OCI-LY7 (cell line): ENCODE results near the gene REC8. TPM values are rescaled to one million over a fixed set of nuclear protein-coding genes. Genes with fewer than 3 reads are reported as not detected.
"Not testable (repeated sequence)": the region's sequence is repeated elsewhere in the genome, so short reads cannot be mapped to it uniquely, and the experiment has no call there.

Experiments
- BruUV-seq: library from RNA; stranded (reverse); fragments of 400-500 nt; replicated peaks from 2 replicates; lab custom pipeline; 2021; lab: Mats Ljungman, UMichigan
- CTCF ChIA-PET: fragments of 300-600 bp; sonication (Branson Sonifier 250); formaldehyde crosslinking; loops from one replicate; lab custom pipeline; 2022; ENCODE audit warnings: antibody characterized with exemption; ENCODE audit not compliant: unreplicated experiment; lab: Charles Lee
- POLR2A ChIA-PET: fragments of 300-600 bp; sonication (Branson Sonifier 250); formaldehyde crosslinking; loops from one replicate; lab custom pipeline; 2022; ENCODE audit warnings: antibody characterized with exemption; lab: Charles Lee
- DNase-seq: peaks from one replicate; pipeline ENCODE4 v3.0.0-alpha.2; 2015; ENCODE audit warnings: low spot score
- H2AFZ ChIP-seq: fragments of 200-600 bp; sonication (generic), shearing (Covaris generic); 2 replicates; pipeline ENCODE4 v1.6.1; 2014; ENCODE audit warnings: mild to moderate bottlenecking, antibody characterized with exemption, low read length, moderate library complexity
- H3K27ac ChIP-seq: fragments of 200-600 bp; sonication (generic); 2 replicates; pipeline ENCODE4 v1.5.1; 2014; ENCODE audit warnings: mixed run types, low read depth, mild to moderate bottlenecking, moderate library complexity, low read length, inconsistent platforms; ENCODE audit not compliant: poor library complexity, severe bottlenecking
- H3K36me3 ChIP-seq: fragments of 200-600 bp; sonication (generic); 2 replicates; pipeline ENCODE4 v1.6.1; 2014; ENCODE audit warnings: mild to moderate bottlenecking, antibody characterized with exemption, low read length, moderate library complexity, mixed read lengths; ENCODE audit not compliant: insufficient read depth
- H3K4me1 ChIP-seq: fragments of 200-600 bp; sonication (generic); 2 replicates; pipeline ENCODE4 v1.5.1; 2014; ENCODE audit warnings: mild to moderate bottlenecking, low read length; ENCODE audit not compliant: insufficient read depth, poor library complexity, severe bottlenecking
- H3K4me2 ChIP-seq: fragments of 200-600 bp; sonication (generic); 2 replicates; pipeline ENCODE4 v1.6.1; 2014; ENCODE audit warnings: mild to moderate bottlenecking, low read length
- H3K4me3 ChIP-seq: fragments of 200-600 bp; sonication (generic); 2 replicates; pipeline ENCODE4 v1.5.1; 2014; ENCODE audit warnings: mild to moderate bottlenecking, low read depth, low read length; ENCODE audit not compliant: poor library complexity, severe bottlenecking
- H3K79me2 ChIP-seq: fragments of 200-600 bp; sonication (generic); 2 replicates; pipeline ENCODE4 v1.6.1; 2016; ENCODE audit warnings: low read depth, mild to moderate bottlenecking, low read length, moderate library complexity, mixed read lengths; ENCODE audit not compliant: insufficient read depth
- H3K9me2 ChIP-seq: fragments of 200-600 bp; sonication (generic); 2 replicates; pipeline ENCODE4 v1.6.1; 2016; ENCODE audit warnings: mild to moderate bottlenecking, low read length, mixed read lengths; ENCODE audit not compliant: insufficient read depth
- H3K9me3 ChIP-seq: fragments of 200-600 bp; sonication (generic); 2 replicates; pipeline ENCODE4 v1.6.1; 2014; ENCODE audit warnings: mild to moderate bottlenecking, mixed run types, low read length, mixed read lengths
- H4K20me1 ChIP-seq: fragments of 200-600 bp; sonication (generic); 2 replicates; pipeline ENCODE4 v1.6.1; 2014; ENCODE audit warnings: mild to moderate bottlenecking, antibody characterized with exemption, low read length, moderate library complexity, mixed read lengths; ENCODE audit not compliant: insufficient read depth
- EZH2phosphoT487 ChIP-seq: fragments of 200-600 bp; sonication (generic); IDR thresholded peaks from 2 replicates; pipeline ENCODE4 v1.6.1; 2018; ENCODE audit warnings: low read depth, borderline replicate concordance, mild to moderate bottlenecking, mixed run types, antibody characterized with exemption, low read length, moderate library complexity, mixed read lengths
- intact Hi-C: fragments of 100-400 bp; cut with micrococcal nuclease; formaldehyde crosslinking; loops from one replicate; pipeline ENCODE4 v1.10.0; 2022; ENCODE audit not compliant: unreplicated experiment
- total RNA-seq, 2 experiments: library from RNA; depleted of rRNA in 1 of 2; stranded (reverse); fragments of >200 nt in 1 of 2; shearing (Covaris generic) in 1 of 2; gene quantifications; 2 replicates each; pipeline ENCODE4 v1.2.3, GENCODE V29; 2014 to 2022
- TF ChIP-seq, protein P1 (sequence below): fragments of 200-600 bp; sonication (generic); conservative IDR thresholded peaks from 2 replicates; pipeline ENCODE4 v1.5.1; 2014; ENCODE audit warnings: mild to moderate bottlenecking, antibody characterized with exemption, low read length, moderate library complexity, mixed read lengths

The REC8 gene
- total RNA-seq, 2 experiments from 2014 or later = 9.8 to 14.2 TPM

DNA sequence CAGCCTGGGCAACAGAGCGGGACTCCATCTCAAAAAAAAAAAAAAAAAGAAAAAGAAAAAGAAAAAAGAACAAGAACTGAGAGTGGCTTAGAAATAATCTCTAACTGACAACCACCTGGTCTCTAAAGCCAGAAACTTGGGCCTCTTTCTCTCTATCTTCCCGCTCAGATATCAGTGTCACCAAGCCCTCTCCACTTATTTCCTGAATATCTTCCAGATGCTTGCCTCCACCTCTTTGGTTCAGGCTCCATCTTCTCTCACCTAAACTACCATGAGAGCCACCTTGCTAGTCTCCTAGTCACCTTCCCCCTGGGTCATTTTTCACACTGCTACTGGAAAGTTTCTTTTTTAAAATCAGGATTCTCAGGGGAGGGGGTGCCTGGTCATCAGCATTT, 25.2 kb downstream of the REC8 start:
- H2AFZ ChIP-seq = peak overlapping the region; percentile 35; the same call in 1 of the 2 replicates
- H3K9me3 ChIP-seq = 0 out of 2 replicates have a peak, but pooled peaks cover 7% of the 10 kb centered on the region
- no peak for TF ChIP-seq EZH2phosphoT487
- TF ChIP-seq, protein P1, sequence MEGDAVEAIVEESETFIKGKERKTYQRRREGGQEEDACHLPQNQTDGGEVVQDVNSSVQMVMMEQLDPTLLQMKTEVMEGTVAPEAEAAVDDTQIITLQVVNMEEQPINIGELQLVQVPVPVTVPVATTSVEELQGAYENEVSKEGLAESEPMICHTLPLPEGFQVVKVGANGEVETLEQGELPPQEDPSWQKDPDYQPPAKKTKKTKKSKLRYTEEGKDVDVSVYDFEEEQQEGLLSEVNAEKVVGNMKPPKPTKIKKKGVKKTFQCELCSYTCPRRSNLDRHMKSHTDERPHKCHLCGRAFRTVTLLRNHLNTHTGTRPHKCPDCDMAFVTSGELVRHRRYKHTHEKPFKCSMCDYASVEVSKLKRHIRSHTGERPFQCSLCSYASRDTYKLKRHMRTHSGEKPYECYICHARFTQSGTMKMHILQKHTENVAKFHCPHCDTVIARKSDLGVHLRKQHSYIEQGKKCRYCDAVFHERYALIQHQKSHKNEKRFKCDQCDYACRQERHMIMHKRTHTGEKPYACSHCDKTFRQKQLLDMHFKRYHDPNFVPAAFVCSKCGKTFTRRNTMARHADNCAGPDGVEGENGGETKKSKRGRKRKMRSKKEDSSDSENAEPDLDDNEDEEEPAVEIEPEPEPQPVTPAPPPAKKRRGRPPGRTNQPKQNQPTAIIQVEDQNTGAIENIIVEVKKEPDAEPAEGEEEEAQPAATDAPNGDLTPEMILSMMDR = no peak
- POLR2A ChIA-PET = interaction anchor here (0.7 to 2.1 kb wide), 4 partner anchors 13 to 56 kb away, joined by 3 to 18 read pairs (median 4); partner anchors contain the start of genes CHMP4A and EMC9
- H4K20me1 ChIP-seq = no peaks in the 10 kb centered on the region
- peaks cover 47% of the 10 kb centered on the region for H3K36me3 ChIP-seq
- CTCF ChIA-PET = interaction anchor here (0.5 kb wide), 1 partner anchor 61 kb away, joined by 4 read pairs; the partner anchor contains the start of gene PSME1
- peak overlapping the region; percentile 86 for H3K27ac ChIP-seq
- BruUV-seq = no TSS peak
- H3K4me3 ChIP-seq = peak overlapping the region; percentile 75
- peaks cover 17% of the 10 kb centered on the region; the same call in 1 of the 2 replicates for H3K79me2 ChIP-seq
- DNase-seq = peak; percentile 46
- peaks cover 26% of the 10 kb centered on the region for H3K4me1 ChIP-seq
- H3K9me2 ChIP-seq = no peaks in the 10 kb centered on the region
- H3K4me2 ChIP-seq = peak overlapping the region; percentile 91
- intact Hi-C loops = loop anchor here (5.0 kb wide), 1 partner anchor 170 kb away; the partner anchor contains the start of gene NFATC4

DNA sequence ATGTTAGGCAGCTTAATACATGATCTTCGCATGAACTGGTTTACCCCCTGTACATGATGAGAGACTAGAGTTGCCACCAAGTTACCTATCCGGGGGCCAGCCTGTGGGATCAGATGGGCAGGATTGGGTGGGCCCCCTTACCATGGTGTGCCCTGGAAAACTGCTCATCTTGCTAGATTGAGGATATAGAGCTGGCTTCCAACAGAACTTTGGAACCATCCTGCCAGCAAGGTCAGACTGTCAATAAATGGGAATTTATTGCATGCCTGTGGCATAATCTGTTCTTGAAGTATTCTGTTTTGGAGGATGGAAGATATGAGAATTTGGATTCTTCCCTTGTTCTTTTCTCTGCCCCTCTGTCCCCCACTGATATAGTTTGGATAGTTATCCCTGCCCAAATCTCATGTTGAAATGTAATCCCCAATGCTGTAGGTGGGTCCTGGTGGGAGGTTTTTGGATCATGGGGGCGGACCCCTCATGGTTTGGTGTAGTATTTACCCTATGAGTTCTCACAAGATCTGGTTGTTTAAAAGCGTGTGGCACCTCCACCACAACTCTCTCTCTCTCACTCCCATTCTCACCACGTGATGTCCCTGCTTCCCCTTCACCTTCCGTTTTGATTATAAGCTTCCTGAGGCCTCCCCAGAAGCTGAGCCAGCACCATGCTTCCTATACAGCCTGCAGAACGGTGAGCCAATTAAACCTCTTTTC, 27.1 kb downstream of the REC8 start:
- POLR2A ChIA-PET = interaction anchor here (0.7 kb wide), 2 partner anchors 102 to 136 kb away, joined by 3 to 6 read pairs; no protein-coding TSS in a partner anchor
- peaks cover 11% of the 10 kb centered on the region; the same call in 1 of the 2 replicates for H3K9me3 ChIP-seq
- no peak overlapping the region for H2AFZ ChIP-seq
- no peak overlapping the region for H3K27ac ChIP-seq
- BruUV-seq = no TSS peak
- H3K36me3 ChIP-seq = peaks cover 51% of the 10 kb centered on the region
- H3K4me2 ChIP-seq = no peak overlapping the region
- peaks cover 17% of the 10 kb centered on the region; the same call in 1 of the 2 replicates for H3K79me2 ChIP-seq
- H3K4me3 ChIP-seq = no peak overlapping the region
- H3K4me1 ChIP-seq = peaks cover 25% of the 10 kb centered on the region
- no peaks in the 10 kb centered on the region for H3K9me2 ChIP-seq
- no peaks in the 10 kb centered on the region for H4K20me1 ChIP-seq
- CTCF ChIA-PET = no interaction called here
- DNase-seq = no peak
- TF ChIP-seq, protein P1 = no peak
- no peak for TF ChIP-seq EZH2phosphoT487
- intact Hi-C loops = loop anchor here (5.0 kb wide), 1 partner anchor 168 kb away; the partner anchor contains the start of gene NFATC4

DNA sequence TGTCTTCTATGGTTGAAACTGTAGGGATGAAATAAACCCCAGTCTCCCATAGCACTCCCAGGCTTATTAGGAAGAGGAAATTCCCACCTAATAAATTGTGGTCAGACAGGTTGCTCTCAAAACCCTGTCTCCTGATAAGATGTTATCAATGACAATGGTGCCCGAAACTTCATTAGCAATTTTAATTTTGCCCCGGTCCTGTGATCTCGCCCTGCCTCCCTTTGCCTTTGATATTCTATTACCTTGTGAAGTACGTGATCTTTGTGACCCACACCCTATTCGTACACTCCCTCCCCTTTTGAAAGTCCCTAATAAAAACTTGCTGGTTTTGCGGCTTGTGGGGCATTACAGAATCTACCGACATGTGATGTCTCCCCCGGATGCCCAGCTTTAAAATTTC, 30.7 kb downstream of the REC8 start:
- CTCF ChIA-PET, H3K27ac ChIP-seq, intact Hi-C loops: not testable (repeated sequence)

DNA sequence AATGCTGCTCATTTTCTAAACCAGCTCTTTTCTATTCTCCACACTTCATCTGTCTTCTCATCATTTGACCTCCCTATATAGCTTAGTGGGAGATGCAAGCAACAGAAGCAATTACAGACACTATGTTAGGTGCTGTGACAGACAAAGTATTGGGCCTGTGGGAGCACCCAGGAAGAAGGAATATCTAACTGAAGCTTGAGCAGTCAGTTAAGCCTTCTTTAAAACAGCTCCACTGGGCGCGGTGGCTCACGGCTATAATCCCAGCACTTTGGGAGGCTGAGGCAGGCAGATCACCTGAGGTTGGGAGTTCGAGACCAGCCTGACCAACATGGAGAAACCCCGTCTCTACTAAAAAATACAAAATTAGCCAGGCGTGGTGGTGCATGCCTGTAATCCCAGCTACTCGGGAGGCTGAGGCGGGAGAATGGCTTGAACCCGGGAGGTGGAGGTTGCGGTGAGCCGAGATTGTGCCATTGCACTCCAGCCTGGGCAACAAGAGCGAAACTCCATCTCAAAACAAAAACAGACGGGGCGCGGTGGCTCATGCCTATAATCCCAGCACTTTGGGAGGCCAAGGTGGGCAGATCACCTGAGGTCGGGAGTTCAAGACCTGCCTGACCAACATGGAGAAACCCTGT, 31.5 kb downstream of the REC8 start:
- intact Hi-C loops, H3K4me1 ChIP-seq, CTCF ChIA-PET, H4K20me1 ChIP-seq, DNase-seq, H2AFZ ChIP-seq, H3K79me2 ChIP-seq, BruUV-seq, H3K4me3 ChIP-seq, H3K27ac ChIP-seq, H3K4me2 ChIP-seq, POLR2A ChIA-PET, H3K9me2 ChIP-seq: not testable (repeated sequence)
- Histone ChIP-seq H3K9me3 (peaks cover 11% of the 10 kb centered on the region; the same call in 1 of the 2 replicates), H3K36me3 (peaks cover 92% of the 10 kb centered on the region)

More for the DNA sequence above, 30.7 kb downstream of the REC8 start:
- POLR2A ChIA-PET, H3K4me1 ChIP-seq, H3K79me2 ChIP-seq, H3K9me2 ChIP-seq, DNase-seq, H4K20me1 ChIP-seq, H3K4me3 ChIP-seq, BruUV-seq, H2AFZ ChIP-seq, H3K4me2 ChIP-seq: not testable (repeated sequence)
- peaks cover 11% of the 10 kb centered on the region; the same call in 1 of the 2 replicates for H3K9me3 ChIP-seq
- peaks cover 84% of the 10 kb centered on the region for H3K36me3 ChIP-seq
